ENCODE results near the gene NCKAP5. TPM values are rescaled to one million over a fixed set of nuclear protein-coding genes. Genes with fewer than 3 reads are reported as not detected.

NCKAP5 gene
- total and polyA plus RNA-seq, 11 donors: 0.51 to 10.5 (median 5.2) TPM

- Histone ChIP-seq H3K27ac (no peak overlapping the region), H3K4me3 (no peak overlapping the region), H3K27me3 (no peaks in the 10 kb centered on the region), H3K36me3 (no peaks in the 10 kb centered on the region), H3K9me3 (no peaks in the 10 kb centered on the region), H3K4me1 (peaks cover 0 to 37% (median 12%) of the 10 kb centered on the region in 12 donors)
- intact Hi-C loops (cut with DNase I): no loop called here
- ATAC-seq (no peak), DNase-seq (no peak)
- TF ChIP-seq POLR2A (IDR thresholded peaks at IDR 0.05) (no peak), CTCF (IDR thresholded peaks at IDR 0.05) (no peak)
- 94 to 98% (median 96%) methylated on average over 6 of the region's 6 CpGs for WGBS, 4 donors
These were observed 67.3 kb downstream of the NCKAP5 start for GRCh38 chr2:133500917-133501316.

GRCh38 chr2:133498662-133499585, 69.3 kb downstream of the NCKAP5 start:
- WGBS, 4 donors: 85 to 91% (median 90%) methylated on average over 8 of the region's 8 CpGs
- Histone ChIP-seq H3K27ac (no peak overlapping the region), H3K27me3 (no peaks in the 10 kb centered on the region), H3K4me1 (peaks cover 0 to 22% (median 2%) of the 10 kb centered on the region in 12 donors), H3K4me3 (no peak overlapping the region), H3K36me3 (no peaks in the 10 kb centered on the region), H3K9me3 (no peaks in the 10 kb centered on the region)
- ATAC-seq (no peak), DNase-seq (no peak)
- TF ChIP-seq POLR2A (IDR thresholded peaks at IDR 0.05) (no peak), CTCF (IDR thresholded peaks at IDR 0.05) (no peak)
- intact Hi-C loops (cut with DNase I): no loop called here

- no peak overlapping the region for H3K4me3 ChIP-seq
- H3K9me3 ChIP-seq: no peaks in the 10 kb centered on the region
- no peak for ATAC-seq
- DNase-seq: no peak
- H3K4me1 ChIP-seq: peaks cover 0 to 13% (median under 1%) of the 10 kb centered on the region in 12 donors
- no peaks in the 10 kb centered on the region for H3K36me3 ChIP-seq
- TF ChIP-seq POLR2A (IDR thresholded peaks at IDR 0.05): no peak
- TF ChIP-seq CTCF (IDR thresholded peaks at IDR 0.05): no peak
- H3K27me3 ChIP-seq: no peaks in the 10 kb centered on the region
- whole genome bisulfite sequencing, 4 donors: 66 to 75% (median 70%) methylated on average over 6 of the region's 6 CpGs
- intact Hi-C loops (cut with DNase I): no loop called here
- no peak overlapping the region for H3K27ac ChIP-seq
These were observed 70.2 kb downstream of the NCKAP5 start for GRCh38 chr2:133497951-133498565.

- intact Hi-C loops (cut with DNase I): no loop called here
- no peak for TF ChIP-seq POLR2A (IDR thresholded peaks at IDR 0.05)
- no peak for TF ChIP-seq CTCF (IDR thresholded peaks at IDR 0.05)
- DNase-seq (no peak), ATAC-seq (no peak)
- no peaks in the 10 kb centered on the region for H3K9me3 ChIP-seq
- peaks cover 0 to 18% (median 2%) of the 10 kb centered on the region in 12 donors for H3K4me1 ChIP-seq
- H3K27ac ChIP-seq: no peak overlapping the region
- H3K4me3 ChIP-seq: no peak overlapping the region
- no peaks in the 10 kb centered on the region for H3K36me3 ChIP-seq
- no peaks in the 10 kb centered on the region for H3K27me3 ChIP-seq
- 45 to 69% (median 55%) methylated on average over 3 of the region's 3 CpGs for WGBS, 4 donors
These were observed 70.9 kb downstream of the NCKAP5 start for GRCh38 chr2:133497270-133497893.
